Activated T-helper 1 cell treated with anti-CD3 and anti-CD28 coated beads, Interleukin-12 subunit alpha, Interleukin-12 subunit beta, Interleukin-2, Interleukin-4 antibody, amounts not matched to agents 30 ng/mL and 10 ng/mL and 1 ng/mL, durations not matched to agents 14 hours and 24 hours and 36 hours (primary cell): ENCODE measurements around the gene CACNG4. TPM values are rescaled to one million over a fixed set of nuclear protein-coding genes. Genes with fewer than 3 reads are reported as not detected.
A peak's percentile ranks its signal among the peaks of the same experiment; 100 is the strongest.

Source experiments
- DNase-seq: peaks from one replicate; pipeline ENCODE4 v3.0.0; 2021; ENCODE audit warnings: low spot score
- H3K27ac Mint-ChIP-seq: one replicate; pipeline ENCODE4 v1.8.0; 2021; ENCODE audit warnings: mild to moderate bottlenecking, mixed read lengths
- H3K27me3 Mint-ChIP-seq: one replicate; pipeline ENCODE4 v1.8.0; 2022; ENCODE audit warnings: mild to moderate bottlenecking, moderate library complexity, mixed read lengths; ENCODE audit not compliant: insufficient read depth
- H3K36me3 Mint-ChIP-seq: one replicate; pipeline ENCODE4 v1.8.0; 2021; ENCODE audit warnings: low read depth, mixed read lengths
- H3K4me1 Mint-ChIP-seq: one replicate; pipeline ENCODE4 v1.8.0; 2021; ENCODE audit warnings: low read depth, mixed read lengths
- H3K4me3 Mint-ChIP-seq: one replicate; pipeline ENCODE4 v1.8.0; 2021; ENCODE audit warnings: mild to moderate bottlenecking, moderate library complexity, mixed read lengths
- H3K9me3 Mint-ChIP-seq: one replicate; pipeline ENCODE4 v1.8.0; 2021; ENCODE audit warnings: mixed read lengths
- intact Hi-C: fragments of 100-400 bp; cut with micrococcal nuclease; formaldehyde crosslinking; loops from one replicate; pipeline ENCODE4 v1.15.1; 2024
- total RNA-seq: library from RNA; stranded (reverse); gene quantifications from 2 replicates; pipeline ENCODE4 v1.2.3, GENCODE V29; 2022

The CACNG4 gene
- not detected in 2 replicates for total RNA-seq

GRCh38 chr17:66963909-66964771, at the start of gene CACNG4:
Gene CACNG4, plus strand, starts transcription at chr17:66964707. Its CDS starts 205 bp downstream, at chr17:66964912.
- H3K36me3 Mint-ChIP-seq, result no peaks in the 10 kb centered on the region
- peak within 1 kb of the TSS; percentile 67 for H3K4me3 Mint-ChIP-seq
- no peaks in the 10 kb centered on the region for H3K9me3 Mint-ChIP-seq
- peaks cover 56% of the 10 kb centered on the region for H3K27me3 Mint-ChIP-seq
- intact Hi-C loops, result no loop called here
- DNase-seq, result no peak
- no peak within 1 kb of the TSS for H3K27ac Mint-ChIP-seq
- H3K4me1 Mint-ChIP-seq, result no peaks in the 10 kb centered on the region

GRCh38 chr17:66915204-66915611, 49.3 kb upstream of the CACNG4 start:
- no peak for DNase-seq
- Mint-ChIP-seq H3K36me3 (no peaks in the 10 kb centered on the region), H3K27ac (no peak overlapping the region), H3K4me3 (no peak overlapping the region), H3K9me3 (no peaks in the 10 kb centered on the region), H3K4me1 (no peaks in the 10 kb centered on the region), H3K27me3 (no peaks in the 10 kb centered on the region)
- intact Hi-C loops, result no loop called here

GRCh38 chr17:66915792-66916191, 48.7 kb upstream of the CACNG4 start:
- Mint-ChIP-seq H3K27me3 (peaks cover 2% of the 10 kb centered on the region), H3K4me3 (no peak overlapping the region), H3K36me3 (no peaks in the 10 kb centered on the region), H3K27ac (no peak overlapping the region), H3K4me1 (no peaks in the 10 kb centered on the region), H3K9me3 (no peaks in the 10 kb centered on the region)
- intact Hi-C loops, result no loop called here
- no peak for DNase-seq

- no peak overlapping the region for H3K27ac Mint-ChIP-seq
- no peaks in the 10 kb centered on the region for H3K9me3 Mint-ChIP-seq
- intact Hi-C loops, result no loop called here
- H3K36me3 Mint-ChIP-seq, result no peaks in the 10 kb centered on the region
- no peak overlapping the region for H3K4me3 Mint-ChIP-seq
- H3K27me3 Mint-ChIP-seq, result peaks cover 4% of the 10 kb centered on the region
- no peak for DNase-seq
- H3K4me1 Mint-ChIP-seq, result no peaks in the 10 kb centered on the region
These were observed 47.6 kb upstream of the CACNG4 start for GRCh38 chr17:66916946-66917345.

GRCh38 chr17:66918896-66919295, 45.6 kb upstream of the CACNG4 start:
- Mint-ChIP-seq H3K27ac (no peak overlapping the region), H3K36me3 (no peaks in the 10 kb centered on the region), H3K4me3 (no peak overlapping the region), H3K27me3 (peaks cover 13% of the 10 kb centered on the region), H3K4me1 (no peaks in the 10 kb centered on the region), H3K9me3 (no peaks in the 10 kb centered on the region)
- intact Hi-C loops, result no loop called here
- no peak for DNase-seq

GRCh38 chr17:66920435-66920834, 44.1 kb upstream of the CACNG4 start:
- intact Hi-C loops, result no loop called here
- H3K9me3 Mint-ChIP-seq, result no peaks in the 10 kb centered on the region

GRCh38 chr17:66920950-66921349, 43.6 kb upstream of the CACNG4 start:
- no peak overlapping the region for H3K4me3 Mint-ChIP-seq
- H3K9me3 Mint-ChIP-seq, result no peaks in the 10 kb centered on the region
- no peak for DNase-seq
- H3K4me1 Mint-ChIP-seq, result no peaks in the 10 kb centered on the region
- H3K27me3 Mint-ChIP-seq, result peaks cover 16% of the 10 kb centered on the region
- no peak overlapping the region for H3K27ac Mint-ChIP-seq
- H3K36me3 Mint-ChIP-seq, result no peaks in the 10 kb centered on the region
- intact Hi-C loops, result no loop called here

More at GRCh38 chr17:66920435-66920834, 44.1 kb upstream of the CACNG4 start:
- no peak for DNase-seq
- Mint-ChIP-seq H3K36me3 (no peaks in the 10 kb centered on the region), H3K4me1 (no peaks in the 10 kb centered on the region), H3K27ac (no peak overlapping the region), H3K27me3 (peaks cover 16% of the 10 kb centered on the region), H3K4me3 (no peak overlapping the region)

- DNase-seq, result no peak
- Mint-ChIP-seq H3K27ac (no peak overlapping the region), H3K36me3 (no peaks in the 10 kb centered on the region), H3K27me3 (peaks cover 35% of the 10 kb centered on the region), H3K9me3 (no peaks in the 10 kb centered on the region), H3K4me3 (no peak overlapping the region), H3K4me1 (no peaks in the 10 kb centered on the region)
- intact Hi-C loops, result no loop called here
These were observed 40.6 kb upstream of the CACNG4 start for GRCh38 chr17:66923886-66924285.

- Mint-ChIP-seq H3K36me3 (no peaks in the 10 kb centered on the region), H3K4me3 (no peak overlapping the region), H3K4me1 (no peaks in the 10 kb centered on the region), H3K27ac (no peak overlapping the region), H3K27me3 (peaks cover 40% of the 10 kb centered on the region), H3K9me3 (no peaks in the 10 kb centered on the region)
- DNase-seq, result no peak
- intact Hi-C loops, result no loop called here
These were observed 38.6 kb upstream of the CACNG4 start for GRCh38 chr17:66925811-66926500.

- no peaks in the 10 kb centered on the region for H3K36me3 Mint-ChIP-seq
- no peak overlapping the region for H3K4me3 Mint-ChIP-seq
- H3K4me1 Mint-ChIP-seq, result no peaks in the 10 kb centered on the region
- DNase-seq, result no peak
- peaks cover 34% of the 10 kb centered on the region for H3K27me3 Mint-ChIP-seq
- intact Hi-C loops, result no loop called here
- no peak overlapping the region for H3K27ac Mint-ChIP-seq
- H3K9me3 Mint-ChIP-seq, result no peaks in the 10 kb centered on the region
These were observed 35.6 kb upstream of the CACNG4 start for GRCh38 chr17:66928949-66929348.

- no peaks in the 10 kb centered on the region for H3K9me3 Mint-ChIP-seq
- H3K4me1 Mint-ChIP-seq, result no peaks in the 10 kb centered on the region
- H3K27me3 Mint-ChIP-seq, result peaks cover 31% of the 10 kb centered on the region
These were observed 34.9 kb upstream of the CACNG4 start for GRCh38 chr17:66929591-66929990.

GRCh38 chr17:66930933-66931332, 33.6 kb upstream of the CACNG4 start:
- Mint-ChIP-seq H3K4me3 (no peak overlapping the region), H3K27me3 (peaks cover 31% of the 10 kb centered on the region), H3K36me3 (no peaks in the 10 kb centered on the region), H3K4me1 (no peaks in the 10 kb centered on the region), H3K27ac (no peak overlapping the region), H3K9me3 (no peaks in the 10 kb centered on the region)
- intact Hi-C loops, result no loop called here
- DNase-seq, result no peak

More at GRCh38 chr17:66929591-66929990, 34.9 kb upstream of the CACNG4 start:
- Mint-ChIP-seq H3K36me3 (no peaks in the 10 kb centered on the region), H3K4me3 (no peak overlapping the region), H3K27ac (no peak overlapping the region)
- intact Hi-C loops, result no loop called here
- DNase-seq, result no peak

- H3K4me1 Mint-ChIP-seq, result no peaks in the 10 kb centered on the region
- no peak for DNase-seq
- H3K9me3 Mint-ChIP-seq, result peaks cover under 1% of the 10 kb centered on the region
- H3K36me3 Mint-ChIP-seq, result no peaks in the 10 kb centered on the region
- no peak overlapping the region for H3K27ac Mint-ChIP-seq
- intact Hi-C loops, result no loop called here
- H3K27me3 Mint-ChIP-seq, result peaks cover 21% of the 10 kb centered on the region
- no peak overlapping the region for H3K4me3 Mint-ChIP-seq
These were observed 32.2 kb upstream of the CACNG4 start for GRCh38 chr17:66932311-66932710.
